ENCODE data around the gene NPTN. TPM values are rescaled to one million over a fixed set of nuclear protein-coding genes. Genes with fewer than 3 reads are reported as not detected.

The NPTN gene
- total RNA-seq, 1 experiment from 2014 or later = 90.9 TPM

DNA sequence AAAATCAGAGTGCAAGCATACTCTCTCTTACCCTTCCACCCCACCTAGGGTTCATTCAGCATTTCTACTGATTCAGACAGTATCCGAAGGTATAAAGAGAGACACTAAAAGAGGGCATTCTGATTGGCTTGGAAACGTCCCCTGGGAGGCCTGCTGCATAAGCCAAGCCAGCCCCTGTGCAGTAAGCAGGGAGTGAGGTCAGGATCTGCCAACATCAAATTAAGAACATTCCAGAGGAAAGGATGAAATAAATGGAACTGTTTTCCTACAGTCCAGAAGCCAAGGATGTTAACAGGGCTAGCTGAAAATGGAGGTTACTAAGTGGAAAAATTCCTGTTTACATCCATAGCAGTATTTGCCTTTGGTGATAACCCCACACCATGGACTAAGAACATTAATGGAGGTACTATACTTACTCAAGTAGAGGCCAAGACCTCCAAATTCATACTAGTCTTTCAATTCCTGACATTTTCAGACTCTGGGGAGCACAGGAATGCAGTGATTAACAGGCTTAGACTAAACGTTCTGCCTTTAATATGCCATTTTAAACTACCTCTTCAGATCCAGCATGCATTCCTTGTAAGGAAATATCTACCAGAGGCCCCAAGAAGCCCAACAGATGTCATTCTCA, 34.5 kb downstream of the NPTN start:
- intact Hi-C loops (cut with micrococcal nuclease) = no loop called here
- H3K4me2 ChIP-seq (ENCODE audit: low read length) = no peak overlapping the region
- no peak overlapping the region for H3K4me3 ChIP-seq (replicated peaks in 1 of 2; ENCODE audit: low read depth in 1 of 2, low read length in 2 of 2)
- no peaks in the 10 kb centered on the region for H3K9me3 ChIP-seq (ENCODE audit: control insufficient read depth in 1 of 2, insufficient read depth in 1 of 2, low read depth in 1 of 2, low read length in 2 of 2)
- ATAC-seq = no peak
- no peaks in the 10 kb centered on the region for H3K9me2 ChIP-seq (ENCODE audit: insufficient read depth)
- ChIA-PET RAD21 (ENCODE audit: low non-redundant PET in 1 of 2, low total read pairs in 2 of 2, uncharacterized antibody in 2 of 2, unreplicated experiment in 2 of 2) (no interaction called here), POLR2A (no interaction called here), CTCF (no interaction called here)
- H3K79me2 ChIP-seq (ENCODE audit: insufficient read depth, low read length) = peaks cover 99% of the 10 kb centered on the region
- no peak overlapping the region for H2AFZ ChIP-seq (ENCODE audit: low read depth, low read length, poor library complexity, severe bottlenecking)
- no peak overlapping the region for H3K9ac ChIP-seq (ENCODE audit: low read length)
- no peak overlapping the region for H3K27ac ChIP-seq (ENCODE audit: low read depth, low read length)
- DNase-seq (ENCODE audit: low read depth, low spot score) = no peak
- no TSS peak for BruUV-seq (replicated peaks)
- H4K20me1 ChIP-seq (ENCODE audit: insufficient read depth) = peaks cover 15% of the 10 kb centered on the region; the same call in 1 of the 2 replicates
- no peaks in the 10 kb centered on the region for H3K27me3 ChIP-seq (ENCODE audit: insufficient read depth, low read length)
- H3K36me3 ChIP-seq (ENCODE audit: control insufficient read depth in 1 of 2, insufficient read depth in 2 of 2, low read length in 2 of 2) = no peaks in the 10 kb centered on the region
- TF ChIP-seq EGR1 (IDR thresholded peaks at IDR 0.05; ENCODE audit: low read depth) (no peak), MAX (IDR thresholded peaks at IDR 0.05) (no peak), POLR2A (IDR thresholded peaks at IDR 0.05; ENCODE audit: borderline replicate concordance, extremely low read depth, insufficient read depth, insufficient read length) (no peak), ELF1 (IDR thresholded peaks at IDR 0.05; ENCODE audit: borderline replicate concordance, low read depth) (no peak), EZH2 (IDR thresholded peaks at IDR 0.05) (no peak), FOSL1 (IDR thresholded peaks at IDR 0.05; ENCODE audit: low read depth) (no peak), CTCF (IDR thresholded peaks at IDR 0.05 in 2 of 3, conservative IDR thresholded peaks at IDR 0.05 in 1 of 3; ENCODE audit: borderline replicate concordance in 1 of 3, insufficient read depth in 1 of 3, low read depth in 2 of 3, low read length in 2 of 3) (no peak), SRF (IDR thresholded peaks at IDR 0.05; ENCODE audit: low read depth) (no peak), CEBPB (IDR thresholded peaks at IDR 0.05; ENCODE audit: low read depth) (no peak), TCF7L2 (IDR thresholded peaks at IDR 0.05; ENCODE audit: borderline replicate concordance, extremely low read depth, insufficient read depth, insufficient read length) (no peak), CBX3 (IDR thresholded peaks at IDR 0.05; ENCODE audit: low read depth) (no peak), ZNF274 (IDR thresholded peaks at IDR 0.05; ENCODE audit: low read depth, low read length) (no peak), YY1 (IDR thresholded peaks at IDR 0.05; ENCODE audit: extremely low read depth, insufficient replicate concordance, low read depth, low read length) (no peak), ZFX (IDR thresholded peaks at IDR 0.05) (no peak), SIN3A (IDR thresholded peaks at IDR 0.05; ENCODE audit: low read depth) (no peak), JUND (IDR thresholded peaks at IDR 0.05) (no peak), POLR2AphosphoS5 (IDR thresholded peaks at IDR 0.05; ENCODE audit: low read depth, low read length) (no peak)
- peaks cover 23 to 35% of the 10 kb centered on the region in 2 experiments for H3K4me1 ChIP-seq (ENCODE audit: control insufficient read depth in 1 of 2, insufficient read depth in 2 of 2, low read length in 2 of 2)

All from HCT116 (cell line).